ENCODE results near the gene IDH3B. TPM values are rescaled to one million over a fixed set of nuclear protein-coding genes. Genes with fewer than 3 reads are reported as not detected.
"Not testable (repeated sequence)": the region's sequence is repeated elsewhere in the genome, so short reads cannot be mapped to it uniquely, and the experiment has no call there.

The IDH3B gene
- total RNA-seq, 1 donor from 2014 or later, result 64.7 TPM

DNA sequence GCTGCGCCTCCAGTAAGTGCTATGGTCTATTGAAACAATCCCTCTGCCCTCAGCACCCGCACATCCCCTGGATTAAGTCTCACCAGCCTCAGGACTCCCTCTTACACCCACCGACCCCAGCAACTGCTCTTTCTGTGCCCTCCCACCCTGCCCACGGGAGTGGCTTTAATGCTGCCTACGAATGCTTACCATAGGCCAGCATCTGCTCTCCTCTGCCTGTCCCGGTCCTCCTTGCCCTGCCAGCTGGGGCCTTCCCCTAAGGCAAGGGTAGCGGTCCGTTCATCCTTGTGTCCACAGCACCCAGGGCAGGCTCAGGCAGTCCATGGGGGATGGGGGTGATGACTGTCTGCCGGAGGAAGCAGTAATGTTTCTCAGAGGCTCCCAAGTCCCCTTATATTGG lies 32.6 kb upstream of the IDH3B start:
- TF ChIP-seq, protein P1, sequence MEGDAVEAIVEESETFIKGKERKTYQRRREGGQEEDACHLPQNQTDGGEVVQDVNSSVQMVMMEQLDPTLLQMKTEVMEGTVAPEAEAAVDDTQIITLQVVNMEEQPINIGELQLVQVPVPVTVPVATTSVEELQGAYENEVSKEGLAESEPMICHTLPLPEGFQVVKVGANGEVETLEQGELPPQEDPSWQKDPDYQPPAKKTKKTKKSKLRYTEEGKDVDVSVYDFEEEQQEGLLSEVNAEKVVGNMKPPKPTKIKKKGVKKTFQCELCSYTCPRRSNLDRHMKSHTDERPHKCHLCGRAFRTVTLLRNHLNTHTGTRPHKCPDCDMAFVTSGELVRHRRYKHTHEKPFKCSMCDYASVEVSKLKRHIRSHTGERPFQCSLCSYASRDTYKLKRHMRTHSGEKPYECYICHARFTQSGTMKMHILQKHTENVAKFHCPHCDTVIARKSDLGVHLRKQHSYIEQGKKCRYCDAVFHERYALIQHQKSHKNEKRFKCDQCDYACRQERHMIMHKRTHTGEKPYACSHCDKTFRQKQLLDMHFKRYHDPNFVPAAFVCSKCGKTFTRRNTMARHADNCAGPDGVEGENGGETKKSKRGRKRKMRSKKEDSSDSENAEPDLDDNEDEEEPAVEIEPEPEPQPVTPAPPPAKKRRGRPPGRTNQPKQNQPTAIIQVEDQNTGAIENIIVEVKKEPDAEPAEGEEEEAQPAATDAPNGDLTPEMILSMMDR (IDR thresholded peaks at IDR 0.05), result no peak
- Histone ChIP-seq H3K4me1 (peaks cover 12% of the 10 kb centered on the region), H3K27ac (no peak overlapping the region), H3K9me3 (no peaks in the 10 kb centered on the region), H3K36me3 (no peaks in the 10 kb centered on the region), H3K27me3 (ENCODE audit: low read depth) (peaks cover 33% of the 10 kb centered on the region), H3K4me3 (no peak overlapping the region)
- intact Hi-C loops (cut with DNase I), result no loop called here
- ATAC-seq (no peak), DNase-seq (no peak)

DNA sequence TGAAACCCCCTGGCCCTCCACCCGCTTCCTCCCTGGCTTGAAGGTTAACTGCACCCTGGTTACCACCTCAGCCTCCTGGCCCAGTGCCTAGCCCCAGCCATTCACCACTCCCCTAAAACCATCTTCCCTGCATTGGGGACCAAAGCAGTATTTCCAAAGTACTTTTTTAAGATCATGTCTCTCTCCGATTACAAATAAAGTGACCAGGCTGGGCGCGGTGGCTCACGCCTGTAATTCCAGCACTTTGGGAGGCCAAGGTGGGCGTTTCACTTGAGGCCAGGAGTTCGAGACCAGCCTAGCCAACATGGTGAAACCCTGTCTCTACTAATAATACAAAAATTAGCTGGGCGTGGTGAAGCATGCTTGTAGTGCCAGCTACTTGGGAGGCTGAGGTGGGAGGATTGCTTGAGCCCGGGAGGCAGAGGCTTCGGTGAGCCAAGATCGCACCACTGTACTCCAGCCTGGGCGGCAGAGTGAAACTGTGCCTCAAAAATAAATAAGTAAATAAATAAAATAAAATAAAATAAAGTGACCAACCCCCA lies 32.0 kb upstream of the IDH3B start:
- ATAC-seq; DNase-seq; H3K27ac ChIP-seq; intact Hi-C loops (cut with DNase I); H3K36me3 ChIP-seq; H3K4me3 ChIP-seq; H3K9me3 ChIP-seq: not testable (repeated sequence)
- peaks cover 12% of the 10 kb centered on the region for H3K4me1 ChIP-seq
- H3K27me3 ChIP-seq (ENCODE audit: low read depth), result peaks cover 33% of the 10 kb centered on the region

DNA sequence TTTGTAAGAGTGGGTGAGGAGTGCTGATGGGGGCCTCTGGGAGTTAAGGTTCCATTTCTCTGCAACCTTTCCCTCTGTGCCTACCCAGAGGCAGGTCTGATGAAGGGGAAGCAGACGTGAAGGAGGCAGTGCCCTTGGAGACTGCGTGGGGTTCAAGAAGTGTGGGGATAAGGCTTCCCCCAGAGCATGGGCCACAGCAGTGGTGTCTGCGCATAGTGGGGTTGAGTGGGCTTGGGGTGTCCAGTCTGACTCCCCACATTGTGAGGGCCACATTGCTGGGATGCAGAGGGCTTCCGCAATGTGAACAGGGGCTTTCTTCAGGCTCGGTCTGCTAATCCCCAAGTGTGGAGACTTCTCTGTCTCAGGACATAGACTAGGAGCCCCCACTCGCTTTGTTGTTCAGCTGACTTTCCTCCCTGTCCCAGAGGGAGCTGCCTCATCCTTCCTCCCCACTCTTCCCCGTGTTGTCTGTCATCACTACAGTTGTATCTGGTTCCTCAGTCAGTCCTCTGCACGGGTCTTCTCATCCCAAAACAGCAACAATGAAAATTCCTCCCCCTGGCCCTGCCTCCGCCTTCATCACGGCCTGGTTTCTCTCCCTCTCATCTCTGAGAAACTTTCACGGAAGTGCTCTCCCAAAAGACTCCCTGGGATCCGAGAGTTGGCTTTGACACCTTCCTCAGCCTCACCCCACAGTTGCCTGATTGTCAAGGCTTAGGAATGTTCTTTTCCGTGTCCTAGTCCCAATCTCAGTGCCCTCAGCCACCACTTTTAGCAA lies 31.4 kb upstream of the IDH3B start:
- no peak overlapping the region for H3K27ac ChIP-seq
- DNase-seq, result no peak
- peaks cover 12% of the 10 kb centered on the region for H3K4me1 ChIP-seq
- TF ChIP-seq, protein P1 (IDR thresholded peaks at IDR 0.05), result no peak
- peaks cover 33% of the 10 kb centered on the region for H3K27me3 ChIP-seq (ENCODE audit: low read depth)
- no peak overlapping the region for H3K4me3 ChIP-seq
- H3K9me3 ChIP-seq, result no peaks in the 10 kb centered on the region
- no peaks in the 10 kb centered on the region for H3K36me3 ChIP-seq
- intact Hi-C loops (cut with DNase I), result no loop called here
- no peak for ATAC-seq

- H3K4me1 ChIP-seq, result peaks cover 12% of the 10 kb centered on the region
- H3K27me3 ChIP-seq (ENCODE audit: low read depth), result peaks cover 33% of the 10 kb centered on the region
- H3K27ac ChIP-seq, result no peak overlapping the region
- ATAC-seq (no peak), DNase-seq (no peak)
- no peak overlapping the region for H3K4me3 ChIP-seq
- H3K36me3 ChIP-seq, result no peaks in the 10 kb centered on the region
- TF ChIP-seq, protein P1 (IDR thresholded peaks at IDR 0.05), result no peak
- intact Hi-C loops (cut with DNase I), result no loop called here
- no peaks in the 10 kb centered on the region for H3K9me3 ChIP-seq
Observed at GRCh38 chr20:2694519-2694918, 30.5 kb upstream of the IDH3B start.

GRCh38 chr20:2694008-2694471 lies 30.0 kb upstream of the IDH3B start:
- Histone ChIP-seq H3K27me3 (ENCODE audit: low read depth) (peaks cover 33% of the 10 kb centered on the region), H3K27ac (no peak overlapping the region)
- no peak for ATAC-seq

More at GRCh38 chr20:2694008-2694471, 30.0 kb upstream of the IDH3B start:
- Histone ChIP-seq H3K9me3 (no peaks in the 10 kb centered on the region), H3K4me1 (peaks cover 12% of the 10 kb centered on the region), H3K36me3 (no peaks in the 10 kb centered on the region), H3K4me3 (peak overlapping the region; percentile 53)
- intact Hi-C loops (cut with DNase I), result no loop called here
- TF ChIP-seq, protein P1 (IDR thresholded peaks at IDR 0.05), result no peak
- DNase-seq, result no peak

All from lower lobe of right lung (tissue), 2 donors.